Pancreas (tissue), 10 donors: ENCODE data around the gene SKI. TPM values are rescaled to one million over a fixed set of nuclear protein-coding genes. Genes with fewer than 3 reads are reported as not detected.
A peak's percentile ranks its signal among the peaks of the same experiment; 100 is the strongest.

Source experiments
- ATAC-seq, 4 donors: fragments of 200-7000 bp; cut with Tn5 transposase; one replicate each; pipeline versions ENCODE4 v1.8.0 to v1.9.1; 2020; ENCODE audit warnings: mild to moderate bottlenecking in 4 of 4, moderate library complexity in 4 of 4
- DNase-seq, 6 donors: peaks; one replicate each; pipeline ENCODE4 v3.0.0-alpha.2; 2020
- FAIRE-seq: peaks from 2 replicates; lab custom pipeline; 2012; peaks lifted over from hg19 to GRCh38; lab: Jason Lieb, UNC
- H3K27ac ChIP-seq, 4 donors: fragments of 200-600 bp; sonication (generic); 1 replicate in 3 of 4; 2 replicates in 1 of 4; pipeline versions ENCODE4 v1.5.0 to v1.8.0; 2020
- H3K27me3 ChIP-seq, 4 donors: fragments of 200-600 bp; one replicate each; pipeline ENCODE4 v1.8.0; 2021
- H3K36me3 ChIP-seq, 3 donors: fragments of 200-600 bp; sonication (generic) in 1 of 3; one replicate each; pipeline versions ENCODE4 v1.5.0 to v1.8.0; 2020 to 2021
- H3K4me1 ChIP-seq, 3 donors: fragments of 200-600 bp; one replicate each; pipeline ENCODE4 v1.8.0; 2021
- H3K4me3 ChIP-seq, 4 donors: fragments of 200-600 bp; sonication (generic) in 2 of 4; one replicate each; pipeline versions ENCODE4 v1.5.0 to v1.8.0; 2020 to 2021
- H3K9me3 ChIP-seq, 4 donors: fragments of 200-600 bp; one replicate each; pipeline ENCODE4 v1.8.0; 2021
- WGBS, 2 donors: extraction: QIAGEN DNeasy Blood & Tissue Kit; methylation state at CpG; one replicate each; pipeline ENCODE4 v1.1.7; 2013; 5-methylcytosine and 5-hydroxymethylcytosine counted together
- intact Hi-C, 3 donors: fragments of 100-400 bp; cut with DNase I; formaldehyde crosslinking; loops; one replicate each; pipeline versions ENCODE4 v1.11.1 to v1.14.2; 2022
- polyA plus RNA-seq, 2 donors: library from polyadenylated mRNA; stranded (reverse); fragments of 200-250 nt; gene quantifications; one replicate each; pipeline ENCODE4 v1.2.3, GENCODE V29; 2013
- total RNA-seq, 6 donors: library from RNA; stranded (reverse); fragmentation: NEBNext Ultra II Directional in 4 of 6; extraction: Animal tissue kit (Norgen Biotek cat#: 25700) in 4 of 6; gene quantifications; one replicate each; pipeline versions ENCODE4 v1.2.1 to v1.2.4, GENCODE V29; 2021 to 2023
- TF ChIP-seq, protein P1 (sequence below), 4 donors: fragments of 200-600 bp; sonication (generic) in 3 of 4; IDR thresholded peaks; one replicate each; pipeline versions ENCODE4 v1.5.0 to v1.8.0; 2021; ENCODE audit warnings: antibody characterized with exemption in 4 of 4
- donor health status: healthy with polysubstance abuse.
- donor health status: DM: no; HTN: no; CAD: no; lungs with moderate emphysema.
- donor health status: DM: no; HTN: no; CAD: no.
- donor health status: control.
- donor health status: control.
- donor health status: Bipolar disorder and iron deficiency.
- donor health status: DM: yes; HTN: yes; CAD: no.
- donor health status: DM: no; HTN: no; CAD: no.
- donor health status: DM: no; HTN: no; CAD: no.
- donor health status: DM: yes; HTN: yes; CAD: no.

Gene SKI
- total and polyA plus RNA-seq, 8 donors = 8.6 to 27.9 (median 14.0) TPM

DNA sequence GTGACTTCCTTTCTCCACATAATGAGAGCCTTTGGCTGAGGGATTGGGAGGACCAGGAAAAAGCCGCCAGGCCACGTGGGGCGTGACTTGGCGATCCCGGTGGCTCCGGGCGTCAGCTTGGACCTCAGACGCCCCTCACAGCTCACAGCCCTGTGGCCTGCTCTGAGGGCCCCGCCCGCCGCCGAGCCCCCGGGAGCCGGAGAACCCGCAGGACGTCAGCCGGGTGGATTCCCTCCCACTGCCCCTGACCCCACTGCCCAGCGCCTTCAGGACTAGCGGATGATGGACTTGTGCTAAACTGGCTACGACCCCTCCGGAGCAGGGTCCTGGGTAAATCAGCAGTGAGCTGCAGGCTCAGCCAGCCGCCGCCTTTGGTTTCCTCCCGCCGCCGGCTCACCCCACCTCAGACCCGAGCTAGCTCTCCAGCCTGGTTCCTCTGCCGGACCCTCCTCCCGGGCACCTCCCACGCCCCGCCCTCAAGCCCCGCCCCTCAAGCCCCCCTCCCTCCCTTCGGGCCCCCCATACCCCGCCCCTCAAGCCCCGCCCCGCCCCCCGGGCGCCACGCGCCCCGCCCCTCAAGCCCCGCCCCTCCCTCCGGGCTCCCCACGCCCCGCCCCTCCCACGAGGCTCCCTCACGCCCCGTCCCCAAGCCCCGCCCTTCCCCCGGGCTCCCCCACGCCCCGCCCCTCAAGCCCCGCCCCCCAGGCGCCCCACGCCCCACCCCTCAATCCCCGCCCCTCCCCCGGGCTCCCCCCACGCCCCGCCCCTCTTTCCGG lies 23.5 kb upstream of the SKI start:
- H3K4me1 ChIP-seq = peaks cover 18 to 27% (median 19%) of the 10 kb centered on the region in 3 donors
- DNase-seq (peak; percentile 76 to 94 (median 90)), ATAC-seq (peak; percentile 46 to 70 (median 62)), FAIRE-seq (no peak)
- intact Hi-C loops = no loop called here
- TF ChIP-seq, protein P1, sequence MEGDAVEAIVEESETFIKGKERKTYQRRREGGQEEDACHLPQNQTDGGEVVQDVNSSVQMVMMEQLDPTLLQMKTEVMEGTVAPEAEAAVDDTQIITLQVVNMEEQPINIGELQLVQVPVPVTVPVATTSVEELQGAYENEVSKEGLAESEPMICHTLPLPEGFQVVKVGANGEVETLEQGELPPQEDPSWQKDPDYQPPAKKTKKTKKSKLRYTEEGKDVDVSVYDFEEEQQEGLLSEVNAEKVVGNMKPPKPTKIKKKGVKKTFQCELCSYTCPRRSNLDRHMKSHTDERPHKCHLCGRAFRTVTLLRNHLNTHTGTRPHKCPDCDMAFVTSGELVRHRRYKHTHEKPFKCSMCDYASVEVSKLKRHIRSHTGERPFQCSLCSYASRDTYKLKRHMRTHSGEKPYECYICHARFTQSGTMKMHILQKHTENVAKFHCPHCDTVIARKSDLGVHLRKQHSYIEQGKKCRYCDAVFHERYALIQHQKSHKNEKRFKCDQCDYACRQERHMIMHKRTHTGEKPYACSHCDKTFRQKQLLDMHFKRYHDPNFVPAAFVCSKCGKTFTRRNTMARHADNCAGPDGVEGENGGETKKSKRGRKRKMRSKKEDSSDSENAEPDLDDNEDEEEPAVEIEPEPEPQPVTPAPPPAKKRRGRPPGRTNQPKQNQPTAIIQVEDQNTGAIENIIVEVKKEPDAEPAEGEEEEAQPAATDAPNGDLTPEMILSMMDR (IDR thresholded peaks at IDR 0.05) = no peak
- peak overlapping the region; percentile 13 to 50 (median 28) for H3K4me3 ChIP-seq
- 2 to 4% methylated on average over 28 to 40 of the region's 60 CpGs for WGBS, 2 donors
- H3K27ac ChIP-seq = peak overlapping the region in 3 of 4 donors; percentile 46 to 70 (median 46)
- no peaks in the 10 kb centered on the region for H3K9me3 ChIP-seq
- no peaks in the 10 kb centered on the region for H3K27me3 ChIP-seq
- no peaks in the 10 kb centered on the region for H3K36me3 ChIP-seq

DNA sequence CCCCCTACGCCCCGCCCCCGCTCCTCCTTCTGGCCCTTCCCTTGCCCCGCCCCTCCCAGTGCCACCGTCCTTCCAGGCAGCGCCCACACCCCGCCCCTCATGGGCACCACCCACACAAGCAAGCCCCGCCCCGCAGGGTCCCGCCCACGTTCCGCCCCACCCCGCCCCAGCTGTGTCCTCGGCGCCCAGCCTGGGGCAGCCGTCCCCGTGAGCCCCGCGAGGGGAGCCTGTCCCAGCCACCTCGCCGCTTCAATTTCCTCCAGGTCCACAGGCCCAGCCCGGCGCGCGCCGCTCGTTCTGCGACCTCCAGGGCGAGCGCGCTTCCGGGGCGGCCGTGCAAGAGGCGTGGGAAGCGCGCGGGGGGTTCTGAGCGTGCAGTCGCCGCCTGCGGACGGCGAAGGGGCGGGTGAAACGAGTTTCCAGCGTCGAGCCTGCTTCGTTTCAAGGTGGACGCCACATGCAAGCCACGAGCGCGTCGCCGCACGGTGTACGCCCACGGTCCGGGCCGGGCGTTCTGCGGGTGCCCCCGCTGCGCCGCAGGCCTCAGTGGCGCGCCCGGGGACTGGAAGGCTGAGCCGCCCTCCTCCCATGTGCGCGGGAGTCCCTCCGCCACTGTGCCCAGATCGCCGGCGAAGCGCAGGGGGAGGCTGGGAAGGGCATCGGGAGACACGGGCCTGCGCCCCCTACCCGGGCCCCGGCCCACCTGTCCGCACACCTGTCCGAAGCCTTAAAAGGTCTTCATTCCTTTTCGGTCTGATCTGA lies 22.7 kb upstream of the SKI start:
- intact Hi-C loops = no loop called here
- Histone ChIP-seq H3K4me3 (peak overlapping the region in 3 of 4 donors; percentile 14 to 53 (median 44)), H3K36me3 (no peaks in the 10 kb centered on the region), H3K4me1 (peaks cover 15 to 24% (median 19%) of the 10 kb centered on the region in 3 donors), H3K9me3 (no peaks in the 10 kb centered on the region), H3K27me3 (no peaks in the 10 kb centered on the region), H3K27ac (peak overlapping the region; percentile 55 to 76 (median 72))
- ATAC-seq = peak; percentile 80 to 88 (median 86)
- 19 to 25% methylated on average over 68 to 81 of the region's 84 CpGs for whole genome bisulfite sequencing, 2 donors
- peak; percentile 94 to 99 (median 98) for DNase-seq
- no peak for FAIRE-seq
- TF ChIP-seq, protein P1 (IDR thresholded peaks at IDR 0.05) = no peak

DNA sequence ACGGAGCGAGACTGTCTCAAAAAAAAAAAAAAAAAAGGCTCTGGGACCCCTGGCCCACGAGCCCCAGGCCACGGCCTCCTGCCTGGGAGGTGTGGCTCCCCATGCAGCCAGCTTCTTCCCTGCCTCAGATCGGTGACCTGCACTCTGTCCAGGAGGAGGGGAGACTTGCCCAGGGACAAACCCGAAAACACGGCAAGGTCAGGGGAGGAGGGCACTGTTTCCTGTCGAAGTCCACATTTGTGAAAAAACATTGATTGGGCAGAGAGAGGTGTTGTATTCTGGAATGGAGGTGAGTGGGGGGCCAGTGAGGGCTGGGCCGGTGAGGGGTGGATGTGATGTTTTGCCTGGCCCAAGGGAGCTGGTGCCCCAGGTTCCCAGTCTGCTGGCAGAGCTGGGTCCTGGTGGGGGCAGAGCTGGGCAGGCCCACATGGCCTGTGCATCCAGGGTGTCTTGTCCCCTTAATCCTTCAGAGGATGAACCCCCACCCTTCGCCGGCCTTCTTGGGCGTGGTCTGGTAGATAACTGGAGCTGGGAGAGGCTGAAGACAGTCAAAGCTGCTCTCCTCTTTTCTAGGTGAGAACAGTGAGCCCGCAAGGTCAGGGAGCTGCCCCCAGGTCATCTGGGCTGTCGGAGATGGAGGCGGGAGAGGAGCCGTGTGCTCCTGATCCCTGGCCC lies 21.2 kb upstream of the SKI start:
- Histone ChIP-seq H3K4me3 (no peak overlapping the region), H3K4me1 (peaks cover 15 to 24% (median 19%) of the 10 kb centered on the region in 3 donors), H3K27me3 (no peaks in the 10 kb centered on the region), H3K36me3 (no peaks in the 10 kb centered on the region), H3K27ac (peak overlapping the region; percentile 6 to 86 (median 74)), H3K9me3 (no peaks in the 10 kb centered on the region)
- TF ChIP-seq, protein P1 (IDR thresholded peaks at IDR 0.05) = no peak
- FAIRE-seq (no peak), ATAC-seq (no peak), DNase-seq (peak in 4 of 6 donors; percentile 32 to 59 (median 42))
- 83 to 84% methylated on average over 16 of the region's 16 CpGs for WGBS, 2 donors
- intact Hi-C loops = no loop called here

DNA sequence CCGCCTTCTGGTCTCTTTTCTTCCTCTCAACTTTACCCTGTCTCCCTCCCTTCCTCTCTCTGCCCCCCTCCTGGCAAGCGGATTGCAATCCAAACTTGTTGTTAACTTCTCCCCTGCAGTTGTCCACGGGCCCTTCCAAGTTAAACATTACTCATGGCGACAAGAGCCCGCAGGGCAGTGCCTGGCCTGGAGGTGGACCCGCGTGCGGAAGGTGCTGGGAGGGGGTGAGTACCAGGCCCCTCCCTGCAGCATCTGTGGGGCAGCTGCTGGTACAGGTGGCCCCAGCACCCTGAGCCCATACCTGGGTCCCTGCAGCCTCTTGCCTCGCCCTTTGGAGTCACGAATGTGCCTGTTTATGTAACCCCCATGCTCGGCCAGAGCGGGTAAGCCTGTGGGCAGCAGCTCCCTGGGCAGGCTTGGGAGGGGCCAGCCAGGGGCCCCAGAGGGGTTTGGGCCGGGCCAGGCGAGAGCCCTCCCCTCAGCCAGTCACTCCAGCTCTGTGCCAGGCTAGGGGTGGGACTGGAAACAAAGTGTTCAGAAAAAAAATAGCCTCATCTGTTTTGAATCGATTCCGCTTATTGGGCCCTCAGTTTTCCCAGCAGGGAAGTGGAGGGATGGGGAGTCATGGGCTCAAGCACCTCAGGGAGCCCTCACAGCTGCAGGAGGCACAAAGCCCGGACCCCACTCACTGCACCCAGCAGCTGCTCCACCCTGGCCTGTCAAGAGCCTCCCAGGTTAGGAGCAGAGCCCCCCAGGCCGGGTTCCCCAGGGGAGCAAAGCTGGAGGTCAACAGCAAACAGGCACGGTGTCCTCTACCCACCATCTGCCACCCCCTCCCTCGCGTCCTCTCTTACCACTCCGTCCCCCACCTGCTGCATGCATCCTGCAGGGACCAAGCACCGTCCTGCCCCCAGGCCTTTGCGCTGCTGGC lies 19.5 kb upstream of the SKI start:
- WGBS, 2 donors = 37 to 52% methylated on average over 24 of the region's 24 CpGs
- Histone ChIP-seq H3K4me1 (peaks cover 23 to 40% (median 33%) of the 10 kb centered on the region in 3 donors), H3K9me3 (no peaks in the 10 kb centered on the region), H3K36me3 (no peaks in the 10 kb centered on the region), H3K4me3 (no peak overlapping the region), H3K27me3 (no peaks in the 10 kb centered on the region), H3K27ac (peak overlapping the region; percentile 56 to 86 (median 80))
- TF ChIP-seq, protein P1 (IDR thresholded peaks at IDR 0.05) = no peak
- peak; percentile 79 to 92 (median 84) for DNase-seq
- no peak for FAIRE-seq
- ATAC-seq = peak; percentile 31 to 61 (median 51)
- intact Hi-C loops = no loop called here
